GM23248 (cell line): ENCODE results near the gene RRP8. TPM values are rescaled to one million over a fixed set of nuclear protein-coding genes. Genes with fewer than 3 reads are reported as not detected.

Experiments used
- DNase-seq: peaks from one replicate; pipeline ENCODE4 v3.0.0-alpha.2; 2015
- H2AFZ ChIP-seq: fragments of 200-600 bp; sonication (generic); 2 replicates; pipeline ENCODE4 v1.6.1; 2016; ENCODE audit warnings: antibody characterized with exemption
- H3F3A ChIP-seq: fragments of 200-600 bp; sonication (generic); 2 replicates; pipeline ENCODE4 v1.6.1; 2016; ENCODE audit warnings: mild to moderate bottlenecking, antibody characterized with exemption, mixed run types; ENCODE audit not compliant: insufficient read depth
- H3K27ac ChIP-seq: fragments of 200-600 bp; sonication (generic); 2 replicates; pipeline ENCODE4 v1.5.1; 2016; ENCODE audit warnings: mild to moderate bottlenecking
- H3K27me3 ChIP-seq: fragments of 200-600 bp; sonication (generic); replicated peaks from 2 replicates; pipeline ENCODE4 v1.6.1; 2016; ENCODE audit warnings: mild to moderate bottlenecking; ENCODE audit not compliant: insufficient read depth
- H3K36me3 ChIP-seq: fragments of 200-600 bp; sonication (generic); 2 replicates; pipeline ENCODE4 v1.6.1; 2016; ENCODE audit warnings: low read depth, mild to moderate bottlenecking
- H3K4me1 ChIP-seq: fragments of 200-600 bp; sonication (generic); 2 replicates; pipeline ENCODE4 v1.6.1; 2016; ENCODE audit warnings: mild to moderate bottlenecking; ENCODE audit not compliant: insufficient read depth
- H3K4me2 ChIP-seq: fragments of 200-600 bp; sonication (generic); one replicate; pipeline ENCODE4 v1.6.1; 2016; ENCODE audit warnings: mild to moderate bottlenecking; ENCODE audit not compliant: unreplicated experiment
- H3K4me3 ChIP-seq: fragments of 200-600 bp; sonication (generic); 2 replicates; pipeline ENCODE4 v1.5.1; 2016; ENCODE audit warnings: mild to moderate bottlenecking
- H3K79me2 ChIP-seq: fragments of 200-600 bp; sonication (generic); 2 replicates; pipeline ENCODE4 v1.6.1; 2016; ENCODE audit warnings: mild to moderate bottlenecking; ENCODE audit not compliant: insufficient read depth
- H3K9ac ChIP-seq: fragments of 200-600 bp; sonication (generic); 2 replicates; pipeline ENCODE4 v1.6.1; 2016; ENCODE audit warnings: mild to moderate bottlenecking
- H3K9me2 ChIP-seq: fragments of 200-600 bp; sonication (generic); 2 replicates; pipeline ENCODE4 v1.6.1; 2016; ENCODE audit warnings: mixed run types, mild to moderate bottlenecking, moderate library complexity; ENCODE audit not compliant: insufficient read depth
- H3K9me3 ChIP-seq: fragments of 200-600 bp; sonication (generic); one replicate; pipeline ENCODE4 v1.6.1; 2017; ENCODE audit warnings: low read depth
- H4K20me1 ChIP-seq: fragments of 200-600 bp; sonication (generic); 2 replicates; pipeline ENCODE4 v1.6.0; 2016; ENCODE audit not compliant: insufficient read depth
- EZH2 ChIP-seq: fragments of 200-600 bp; sonication (generic); IDR thresholded peaks from 2 replicates; pipeline ENCODE4 v1.6.1; 2018; ENCODE audit warnings: antibody characterized with exemption, mild to moderate bottlenecking; ENCODE audit not compliant: insufficient read depth, poor library complexity, severe bottlenecking
- EZH2phosphoT487 ChIP-seq: fragments of 200-600 bp; sonication (generic); IDR thresholded peaks from 2 replicates; pipeline ENCODE4 v1.6.1; 2018; ENCODE audit warnings: antibody characterized with exemption, moderate library complexity, mild to moderate bottlenecking, low read depth; ENCODE audit not compliant: insufficient read depth
- WGBS, 2 experiments: methylation state at CpG; one replicate each; pipeline ENCODE4 v1.1.6; 2015 to 2017; ENCODE audit warnings: low lambda C conversion rate in 2 of 2, low coverage in 1 of 2; ENCODE audit errors: missing lambda C conversion rate in 2 of 2; 5-methylcytosine and 5-hydroxymethylcytosine counted together
- in situ Hi-C: fragments of 300-500 bp; cut with MboI; formaldehyde crosslinking; loops from 2 replicates; pipeline ENCODE4 v1.15.0; 2020
- polyA plus RNA-seq: library from polyadenylated mRNA; unstranded; fragments of >200 nt; fragmentation: Nextera tagmentation; extraction: Ambion mirVana; gene quantifications from 2 replicates; pipeline ENCODE4 v1.2.1, GENCODE V29; 2016
- total RNA-seq: library from RNA; depleted of rRNA; stranded (reverse); fragments of >200 nt; shearing (Covaris generic); gene quantifications from 2 replicates; pipeline ENCODE4 v1.2.3, GENCODE V29; 2014

Gene RRP8
- total and polyA plus RNA-seq, 2 experiments from 2014 or later = 8.5 to 24.4 TPM

GRCh38 chr11:6617315-6617781 is 13.9 kb upstream of the RRP8 start:
- peak overlapping the region; percentile 97 for H3K4me2 ChIP-seq
- in situ Hi-C loops = no loop called here
- no peaks in the 10 kb centered on the region for H3K9me2 ChIP-seq
- no peaks in the 10 kb centered on the region for H3K36me3 ChIP-seq
- no peaks in the 10 kb centered on the region for H3K27me3 ChIP-seq
- H3K9me3 ChIP-seq = no peaks in the 10 kb centered on the region
- peak overlapping the region; percentile 87 for H3K9ac ChIP-seq
- DNase-seq = peak; percentile 59
- peaks cover 25% of the 10 kb centered on the region for H3K4me1 ChIP-seq
- H3K27ac ChIP-seq = peak overlapping the region; percentile 73; the same call in 1 of the 2 replicates
- H3K4me3 ChIP-seq = peak overlapping the region; percentile 84
- 48 to 56% methylated on average over 5 of the region's 5 CpGs for WGBS, 2 experiments
- 0 out of 2 replicates have a peak overlapping the region, but pooled peaks have one; percentile 90 for H2AFZ ChIP-seq
- TF ChIP-seq EZH2phosphoT487 (no peak), EZH2 (no peak)
- peaks cover 31% of the 10 kb centered on the region for H3F3A ChIP-seq
- no peaks in the 10 kb centered on the region for H4K20me1 ChIP-seq
- H3K79me2 ChIP-seq = peaks cover 15% of the 10 kb centered on the region; the same call in 1 of the 2 replicates

GRCh38 chr11:6616596-6617250 is 13.3 kb upstream of the RRP8 start:
- H3F3A ChIP-seq = peaks cover 31% of the 10 kb centered on the region
- no peaks in the 10 kb centered on the region for H3K27me3 ChIP-seq
- no peaks in the 10 kb centered on the region for H4K20me1 ChIP-seq
- no peaks in the 10 kb centered on the region for H3K36me3 ChIP-seq
- DNase-seq = peak; percentile 31
- peaks cover 16% of the 10 kb centered on the region for H3K79me2 ChIP-seq
- H3K27ac ChIP-seq = 0 out of 2 replicates have a peak overlapping the region, but pooled peaks have one; percentile 8
- peaks cover 25% of the 10 kb centered on the region for H3K4me1 ChIP-seq
- H3K9me3 ChIP-seq = no peaks in the 10 kb centered on the region
- H3K9ac ChIP-seq = no peak overlapping the region
- in situ Hi-C loops = no loop called here
- H2AFZ ChIP-seq = no peak overlapping the region
- WGBS, 2 experiments = 88 to 93% methylated on average over 12 to 14 of the region's 14 CpGs
- H3K4me3 ChIP-seq = no peak overlapping the region
- H3K9me2 ChIP-seq = no peaks in the 10 kb centered on the region
- no peak overlapping the region for H3K4me2 ChIP-seq
- TF ChIP-seq EZH2 (no peak), EZH2phosphoT487 (no peak)

- Histone ChIP-seq H3K4me3 (no peak overlapping the region), H3K4me2 (no peak overlapping the region), H3K79me2 (peaks cover 22% of the 10 kb centered on the region), H3K4me1 (peaks cover 27% of the 10 kb centered on the region), H3K27ac (no peak overlapping the region), H3K9me3 (no peaks in the 10 kb centered on the region), H4K20me1 (no peaks in the 10 kb centered on the region), H3F3A (peaks cover 34% of the 10 kb centered on the region), H3K27me3 (no peaks in the 10 kb centered on the region), H3K36me3 (peaks cover 2% of the 10 kb centered on the region; the same call in 1 of the 2 replicates), H2AFZ (no peak overlapping the region), H3K9me2 (no peaks in the 10 kb centered on the region), H3K9ac (no peak overlapping the region)
- in situ Hi-C loops = no loop called here
- peak; percentile 66 for DNase-seq
- no peak for TF ChIP-seq EZH2
- TF ChIP-seq EZH2phosphoT487 = no peak
- 81 to 83% methylated on average over 9 of the region's 9 CpGs for WGBS, 2 experiments
Observed at GRCh38 chr11:6615882-6616585, 12.6 kb upstream of the RRP8 start.

- Histone ChIP-seq H3K27ac (no peak overlapping the region), H3K9me2 (no peaks in the 10 kb centered on the region), H2AFZ (no peak overlapping the region), H3K27me3 (no peaks in the 10 kb centered on the region), H3K4me2 (no peak overlapping the region), H3K4me3 (no peak overlapping the region), H3K36me3 (peaks cover 12% of the 10 kb centered on the region; the same call in 1 of the 2 replicates), H3K9ac (no peak overlapping the region), H3K79me2 (peaks cover 32% of the 10 kb centered on the region), H3F3A (peaks cover 41% of the 10 kb centered on the region), H3K9me3 (no peaks in the 10 kb centered on the region), H4K20me1 (no peaks in the 10 kb centered on the region), H3K4me1 (peaks cover 34% of the 10 kb centered on the region)
- whole genome bisulfite sequencing, 2 experiments = 98 to 99% methylated on average over 5 of the region's 5 CpGs
- in situ Hi-C loops = no loop called here
- DNase-seq = no peak
- no peak for TF ChIP-seq EZH2phosphoT487
- TF ChIP-seq EZH2 = no peak
Observed at GRCh38 chr11:6615046-6615445, 11.6 kb upstream of the RRP8 start.
